ENCODE data around the gene RC3H1.
"Not testable (repeated sequence)": the region's sequence is repeated elsewhere in the genome, so short reads cannot be mapped to it uniquely, and the experiment has no call there.

The RC3H1 gene

DNA sequence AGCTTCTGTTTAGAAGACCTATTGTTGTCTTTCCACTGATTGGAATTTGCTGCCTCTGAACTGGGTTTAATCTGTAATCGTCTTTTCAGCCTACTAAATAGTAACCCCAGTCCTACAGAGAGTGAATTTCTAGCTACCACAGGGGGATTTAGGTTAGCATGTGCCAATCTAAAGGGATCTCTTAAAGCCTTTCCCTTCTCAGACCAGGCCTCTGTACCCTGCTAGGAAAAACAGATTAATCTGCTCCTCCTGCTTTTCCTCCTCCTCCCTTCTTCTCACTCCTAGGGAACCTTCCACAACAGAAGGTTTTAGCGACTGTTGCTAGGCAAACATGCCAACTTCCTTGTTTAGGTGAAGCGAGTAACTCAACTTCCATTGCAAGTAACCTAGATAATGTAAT lies 1.3 kb upstream of the RC3H1 start:
- DNase-seq: peak; percentile 47

DNA sequence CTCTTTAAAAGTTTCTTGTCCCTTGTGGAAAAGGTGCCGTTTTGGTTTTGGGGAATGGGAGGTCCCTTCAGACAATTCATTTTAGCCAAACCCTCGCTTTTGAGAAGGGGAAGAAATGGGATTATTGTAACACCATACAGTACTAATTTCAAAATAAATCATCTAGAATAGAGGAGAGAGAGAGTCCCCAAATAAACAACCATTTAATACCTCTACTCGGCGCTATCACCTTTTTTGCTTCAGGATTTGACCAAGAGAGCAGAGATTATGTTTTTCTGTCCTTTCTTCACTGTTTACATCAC lies 770 bp upstream of the RC3H1 start:
- DNase-seq: no peak

DNA sequence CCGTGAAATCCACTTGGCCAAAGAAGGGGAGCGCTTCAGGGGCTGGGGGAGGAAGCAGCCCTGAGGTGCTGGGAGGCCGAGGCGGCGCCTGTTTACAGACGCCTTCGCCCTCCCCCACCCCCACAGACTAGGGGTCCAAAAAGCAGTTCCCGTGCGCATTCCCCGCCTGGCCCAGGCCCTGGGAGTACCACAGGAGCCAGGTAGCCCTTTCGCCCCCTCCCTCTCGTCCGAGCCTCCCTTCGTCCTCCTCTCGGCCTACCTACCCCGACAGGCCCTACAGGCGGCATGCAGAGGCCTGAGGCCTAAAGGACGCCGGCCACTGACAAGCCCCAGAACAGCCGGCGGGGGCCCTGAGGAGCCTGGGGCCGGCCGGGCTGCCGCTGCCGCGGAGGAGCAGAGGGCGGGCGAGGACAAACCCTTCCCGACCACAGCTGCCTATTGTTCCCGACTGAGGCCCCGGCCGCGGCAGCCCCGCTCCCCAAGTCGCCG lies 522 bp downstream of the RC3H1 start:
- DNase-seq: peak; percentile 47

DNA sequence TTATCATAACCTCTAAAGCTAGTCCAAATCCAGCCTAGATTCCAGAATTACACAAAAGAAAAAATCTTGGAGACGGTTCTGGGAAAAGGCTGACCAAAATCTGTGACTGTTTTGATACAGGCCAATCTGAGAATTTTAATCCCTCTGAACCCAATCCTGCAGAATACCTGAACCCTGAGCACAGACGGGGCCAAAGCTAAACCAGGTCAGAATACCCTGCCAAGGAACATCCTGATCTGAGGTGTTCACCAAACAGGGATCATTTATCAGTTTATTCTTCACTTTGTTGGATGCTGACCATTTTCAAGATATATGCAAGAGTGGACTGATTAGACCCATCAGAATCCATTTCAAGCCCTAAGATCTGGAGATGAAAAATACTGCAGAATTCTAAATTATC lies 3.6 kb downstream of the RC3H1 start:
- no peak for DNase-seq

DNA sequence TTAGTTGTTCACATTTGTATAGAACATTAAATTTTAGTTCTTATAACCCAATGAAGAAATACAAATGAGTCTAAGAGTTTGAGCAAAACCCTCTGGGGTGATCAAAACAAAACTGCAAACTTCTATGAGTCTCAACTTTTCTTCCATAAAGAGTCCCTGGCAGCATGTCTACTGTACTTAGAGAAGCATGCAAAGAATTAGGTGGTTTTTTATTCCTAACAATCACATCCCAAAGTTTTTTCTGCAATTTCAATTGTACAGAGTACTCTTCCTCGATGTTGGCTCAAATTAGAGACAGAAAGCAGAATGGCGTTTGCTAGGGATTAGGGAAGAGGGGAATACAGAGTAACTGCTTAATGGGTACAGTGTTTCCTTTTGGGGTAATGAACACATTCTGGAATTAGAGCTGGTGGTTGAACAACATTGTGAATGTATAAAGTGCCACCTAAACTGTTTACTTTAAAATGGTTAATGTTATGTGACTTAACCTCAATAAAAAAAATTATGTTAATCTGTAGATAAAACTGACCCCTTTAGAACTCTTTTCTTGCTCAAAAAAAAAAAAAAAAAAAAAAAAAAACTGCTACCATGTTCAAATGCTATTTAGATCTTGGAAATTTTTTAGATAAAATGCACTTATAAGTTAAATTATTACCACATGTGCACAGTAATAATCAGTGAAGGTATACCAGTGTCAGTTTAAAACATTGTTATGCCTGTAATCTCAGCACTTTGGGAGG lies 4.8 kb downstream of the RC3H1 start:
- no peak for DNase-seq

DNA sequence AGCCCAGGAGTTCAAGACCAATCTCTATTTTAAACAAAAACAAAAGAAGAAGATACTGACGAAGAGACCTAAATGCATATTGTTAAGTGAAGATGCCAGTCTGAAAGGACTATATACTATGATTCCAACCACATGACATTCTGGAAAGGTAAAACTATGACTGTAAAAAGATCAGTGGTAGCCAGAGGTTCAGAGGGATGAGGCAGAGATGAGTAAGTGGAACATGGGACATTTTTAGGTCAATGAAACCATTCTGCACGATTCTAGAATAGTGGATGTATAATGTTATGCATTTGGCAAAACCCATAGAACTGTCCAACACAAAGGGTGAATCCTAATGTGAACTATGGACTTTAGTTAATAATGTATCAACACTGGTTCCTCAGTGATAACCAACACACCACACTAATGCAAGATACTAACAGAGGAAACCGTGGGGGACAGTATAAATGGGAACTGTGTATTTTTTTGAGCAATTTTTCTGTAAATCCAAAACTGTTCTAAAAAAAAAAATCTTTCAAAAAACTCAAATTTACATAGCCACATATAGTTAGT lies 8.2 kb downstream of the RC3H1 start:
- DNase-seq: no peak

DNA sequence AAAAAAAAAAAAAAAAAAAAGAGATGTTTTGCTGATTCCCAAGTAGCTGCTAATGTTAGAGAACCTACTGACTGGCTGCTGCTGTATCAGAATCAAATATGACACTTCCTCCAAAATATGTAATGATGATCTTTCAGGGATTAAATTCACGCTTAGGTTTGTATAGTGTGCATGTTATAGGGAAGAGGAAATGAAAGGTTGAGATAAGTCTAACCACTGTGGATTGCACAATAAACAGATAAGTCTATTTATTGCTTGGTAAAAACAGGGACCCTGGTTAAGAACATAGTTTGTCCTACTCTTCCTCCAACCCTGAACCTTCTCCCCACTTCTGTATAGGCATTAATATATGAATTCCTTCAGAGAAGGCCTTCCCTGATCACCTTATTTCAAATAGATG lies 13.2 kb downstream of the RC3H1 start:
- peak; percentile 32 for DNase-seq

DNA sequence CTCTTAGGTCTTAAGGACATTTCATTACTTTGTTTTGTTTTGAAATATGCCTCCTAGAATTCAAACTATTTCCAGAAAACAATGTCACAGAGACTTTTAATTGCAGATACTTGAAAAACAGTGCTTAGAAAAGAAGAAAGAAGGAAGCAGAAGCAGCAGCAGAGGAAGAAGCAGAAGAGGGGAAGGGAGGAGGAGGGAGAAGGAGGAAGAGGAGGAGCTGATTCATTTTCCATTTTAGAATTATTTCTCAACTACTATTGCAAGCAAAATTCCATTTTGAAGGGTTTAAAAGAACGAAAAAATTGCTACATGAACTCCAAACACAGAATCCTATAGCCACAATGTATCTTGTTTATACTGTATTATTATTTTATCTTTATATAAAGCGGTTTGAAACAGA lies 13.9 kb downstream of the RC3H1 start:
- DNase-seq: peak; percentile 31

DNA sequence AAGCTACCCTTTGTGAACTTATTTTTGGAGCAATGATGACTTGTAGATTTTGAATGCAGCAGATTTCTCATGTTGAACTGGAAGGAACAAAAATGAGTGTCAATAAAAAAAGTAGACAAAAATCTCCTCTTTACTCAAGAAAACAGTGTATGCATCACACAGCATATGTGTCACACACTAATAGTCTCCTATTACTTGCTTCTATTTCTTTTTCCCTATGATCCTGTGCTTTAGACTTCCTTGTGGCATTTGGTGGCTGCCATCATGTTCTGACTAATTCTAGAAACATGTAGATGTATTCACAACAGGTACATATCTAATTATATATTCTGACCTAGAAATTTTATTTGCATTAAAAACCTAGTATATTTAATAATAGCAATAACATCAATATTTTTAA lies 14.3 kb downstream of the RC3H1 start:
- DNase-seq: peak; percentile 18

DNA sequence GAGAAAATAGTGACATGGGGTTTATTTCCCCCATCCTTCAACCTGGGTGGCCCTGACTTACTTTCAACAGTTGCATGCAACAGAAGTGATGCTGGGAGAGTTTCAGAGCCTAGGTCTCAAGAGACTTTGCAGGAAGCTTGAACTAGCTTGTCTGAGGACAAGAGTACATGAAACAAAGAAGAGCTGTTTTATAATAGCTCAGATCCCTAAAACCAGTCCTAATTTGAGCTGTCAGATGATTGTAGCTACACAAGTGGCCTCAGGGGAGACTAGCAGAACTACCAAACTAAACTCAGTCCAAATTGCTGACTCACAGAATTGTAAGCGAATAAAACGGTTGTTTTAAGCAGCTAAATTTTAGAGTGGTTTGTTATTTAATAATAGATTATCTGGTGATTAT lies 17.1 kb downstream of the RC3H1 start:
- DNase-seq: peak; percentile 10

DNA sequence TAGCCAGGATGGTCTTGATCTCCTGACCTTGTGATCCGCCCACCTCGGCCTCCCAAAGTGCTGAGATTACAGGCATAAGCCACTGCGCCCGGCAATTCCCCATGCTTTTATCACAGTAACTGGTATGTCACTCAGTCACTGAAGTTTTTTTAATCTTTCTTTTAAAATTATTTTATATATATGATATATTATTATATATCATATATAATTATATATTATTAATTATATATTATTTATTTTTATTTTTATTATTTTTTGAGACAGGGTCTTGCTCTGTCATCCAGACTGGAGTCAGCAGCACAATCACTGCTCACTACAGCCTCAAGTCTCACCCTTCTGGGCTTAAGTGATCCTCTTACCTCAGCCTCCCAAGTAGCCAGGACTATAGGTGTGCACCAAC lies 18.3 kb downstream of the RC3H1 start:
- no peak for DNase-seq

DNA sequence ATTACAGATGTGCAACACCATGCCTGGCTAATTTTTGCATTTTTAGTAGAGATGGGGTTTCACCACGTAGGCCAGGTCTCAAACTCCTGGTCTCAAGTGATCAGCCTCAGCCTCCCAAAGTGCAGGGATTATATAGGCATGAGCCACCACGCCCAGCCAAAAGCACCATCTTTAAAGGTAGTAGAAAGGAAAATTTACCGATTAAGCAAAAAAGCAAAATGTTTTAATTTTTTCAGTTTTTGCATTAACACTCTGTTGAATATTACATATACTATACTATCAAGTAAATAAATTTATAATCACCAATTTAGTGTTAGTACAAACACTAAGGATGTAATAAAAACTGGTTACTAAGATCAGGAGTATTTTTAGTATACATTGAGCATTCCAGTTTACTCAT lies 20.6 kb downstream of the RC3H1 start:
- DNase-seq: no peak

DNA sequence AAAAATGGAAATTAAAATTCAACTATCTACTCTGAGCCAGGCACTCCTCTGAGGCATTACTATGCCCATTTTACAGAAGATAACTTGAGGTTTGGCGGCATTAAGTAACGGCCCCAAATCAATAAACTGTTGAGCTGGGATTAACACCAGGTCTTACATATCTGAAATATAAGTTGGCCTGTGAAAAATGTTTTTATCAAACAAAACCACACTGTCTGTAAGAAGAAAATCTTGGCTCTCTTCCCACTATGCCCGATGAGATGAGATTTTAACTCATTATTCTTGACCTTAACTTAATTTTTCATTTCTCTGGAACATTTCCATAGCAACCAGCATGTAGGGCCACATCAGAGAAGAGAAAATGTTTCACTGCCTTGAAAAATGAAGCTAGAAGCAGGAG lies 21.8 kb downstream of the RC3H1 start:
- DNase-seq: no peak

DNA sequence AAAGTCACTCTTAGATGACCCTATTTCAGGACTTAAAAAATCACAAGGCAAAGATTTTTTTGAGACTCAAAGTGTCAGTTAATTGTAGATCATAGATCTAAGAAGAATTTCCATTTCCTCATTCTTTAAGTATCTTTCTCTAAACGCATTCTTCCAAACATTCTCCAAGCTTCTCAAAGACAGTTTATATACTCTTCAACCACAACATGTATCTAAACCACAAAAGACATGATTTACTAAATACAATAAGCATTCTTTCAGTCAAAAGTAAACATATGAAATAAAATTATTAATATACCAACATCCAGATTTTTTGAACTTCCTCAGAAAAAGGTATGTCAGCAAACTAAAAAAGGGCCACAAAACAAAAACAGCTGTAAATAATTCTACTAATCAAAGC lies 24.4 kb downstream of the RC3H1 start:
- peak; percentile 14 for DNase-seq

DNA sequence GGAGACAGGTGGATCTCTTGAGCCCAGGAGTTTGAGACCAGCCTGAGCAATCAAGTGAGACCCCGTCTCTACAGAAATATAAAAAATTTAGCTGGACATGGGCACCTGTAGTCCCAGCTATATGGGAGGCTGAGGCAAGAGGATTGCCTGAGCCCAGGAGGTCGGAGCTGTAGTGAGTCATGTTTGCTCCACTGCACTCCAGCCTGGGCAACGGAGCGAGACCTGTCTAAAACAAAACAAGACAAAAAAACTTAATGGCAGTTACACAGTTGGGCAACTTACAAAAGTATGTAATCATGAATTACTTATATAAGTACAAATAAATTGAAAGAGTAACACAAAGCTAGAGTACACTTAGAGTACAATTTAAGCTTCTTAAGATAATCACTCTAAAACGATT lies 25.2 kb downstream of the RC3H1 start:
- no peak for DNase-seq

DNA sequence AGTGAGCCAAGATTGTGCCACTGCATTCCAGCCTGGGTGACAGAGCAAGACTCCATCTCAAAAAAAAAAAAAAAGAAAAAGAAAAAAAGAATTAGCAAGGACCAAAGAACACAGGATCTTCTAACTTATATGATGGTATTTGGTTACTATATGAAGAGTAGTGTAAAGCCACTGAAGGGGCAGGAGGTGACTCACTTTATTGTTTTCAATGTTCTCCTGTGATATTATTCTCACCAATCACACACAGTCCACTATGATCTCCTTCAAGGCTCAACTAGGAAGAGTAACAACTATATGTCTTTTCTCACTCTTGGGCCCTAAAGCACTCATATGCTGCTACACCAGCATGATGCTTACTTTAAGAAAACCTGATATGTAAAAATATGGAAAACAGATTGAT lies 26.7 kb downstream of the RC3H1 start:
- no peak for DNase-seq

DNA sequence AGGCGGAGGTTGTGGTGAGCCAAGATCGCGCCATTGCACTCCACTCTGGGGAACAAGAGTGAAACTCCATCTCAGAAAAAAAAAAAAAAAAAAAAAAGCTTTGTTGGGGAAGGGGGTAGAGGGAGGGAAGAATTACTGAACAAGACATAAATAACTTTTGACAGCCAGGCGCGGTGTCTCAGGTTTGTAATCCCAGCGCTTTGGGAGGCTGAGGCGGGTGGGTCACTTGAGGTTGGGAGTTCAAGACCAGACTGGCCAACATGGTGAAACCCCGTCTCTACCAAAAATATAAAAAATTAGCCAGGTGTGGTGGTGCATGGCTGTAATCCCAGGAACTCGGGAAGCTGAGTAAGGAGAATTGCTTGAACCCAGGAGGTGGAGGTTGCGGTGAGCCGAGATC lies 28.2 kb downstream of the RC3H1 start:
- not testable (repeated sequence) for DNase-seq

DNA sequence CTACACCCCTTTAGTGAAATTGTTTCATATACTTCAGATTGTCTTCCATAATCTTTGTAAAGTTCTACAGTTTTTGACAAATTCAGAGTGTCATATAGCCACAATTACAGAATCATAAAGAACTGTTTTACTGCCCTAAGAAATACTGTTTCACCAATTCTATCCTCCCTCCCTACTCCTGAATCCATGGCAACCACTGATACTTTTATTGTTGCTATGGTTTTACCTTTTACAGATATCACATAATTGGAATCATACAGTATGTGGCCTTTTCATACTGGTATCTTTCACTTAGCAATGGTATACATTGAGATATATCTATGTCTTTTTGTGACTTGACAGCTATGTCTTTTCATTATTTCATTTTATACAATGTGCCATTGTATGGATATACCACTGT lies 34.1 kb downstream of the RC3H1 start:
- no peak for DNase-seq

DNA sequence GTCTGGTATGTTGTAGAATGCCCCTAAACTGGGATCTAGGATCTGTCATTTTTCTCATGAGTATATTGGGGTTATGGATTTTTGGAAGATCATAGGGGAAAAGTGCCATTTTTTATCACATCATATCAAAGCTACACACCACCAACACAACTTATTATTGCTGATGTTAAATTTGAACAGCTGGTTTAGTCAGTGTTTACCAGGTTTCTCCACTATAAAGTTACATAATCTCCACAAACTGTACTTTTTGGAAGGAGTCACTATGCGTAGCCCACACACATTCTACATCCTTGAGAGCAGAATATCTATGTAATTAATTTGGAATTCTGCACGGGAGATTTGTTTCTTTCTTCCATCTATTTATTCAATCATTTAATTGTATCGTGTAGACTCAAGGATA lies 35.2 kb downstream of the RC3H1 start:
- no peak for DNase-seq

DNA sequence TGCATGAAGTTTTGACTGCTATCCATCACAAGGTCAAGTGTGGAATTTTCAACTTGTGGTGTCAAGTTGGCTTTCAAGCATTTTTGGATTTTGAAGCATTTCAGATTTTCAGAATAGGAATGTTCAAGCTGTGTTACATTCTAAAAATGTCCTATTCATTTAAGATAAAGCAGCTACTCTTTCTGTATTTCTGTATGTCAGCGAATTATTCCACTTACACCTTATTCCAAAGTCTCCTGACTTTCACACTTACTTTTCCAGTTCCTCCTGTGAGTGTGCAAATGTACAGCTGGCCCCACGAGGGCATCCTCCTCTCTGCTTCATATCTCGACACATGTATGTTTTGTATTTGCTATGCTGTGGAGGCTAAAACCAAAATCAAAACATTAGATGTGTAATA lies 51.9 kb downstream of the RC3H1 start:
- DNase-seq: no peak

DNA sequence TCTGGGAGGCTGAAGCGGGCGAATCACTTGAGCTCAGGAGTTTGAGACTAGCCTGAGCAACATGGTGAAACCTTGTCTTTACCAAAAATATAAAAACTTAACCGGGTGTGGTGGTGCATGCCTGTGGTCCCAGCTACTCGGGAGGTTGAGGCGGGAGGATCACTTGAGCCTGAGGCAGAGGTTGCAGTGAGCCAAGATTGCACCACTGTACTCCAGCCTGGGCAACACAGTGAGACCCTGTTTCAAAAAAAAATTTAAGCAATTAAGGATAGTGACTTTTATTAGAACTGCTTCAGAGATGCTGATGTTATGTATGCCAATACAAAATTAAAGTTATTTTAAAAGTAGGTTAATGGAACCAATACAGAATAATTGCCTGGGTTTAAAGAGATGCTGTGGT lies 56.3 kb downstream of the RC3H1 start:
- DNase-seq: not testable (repeated sequence)

DNA sequence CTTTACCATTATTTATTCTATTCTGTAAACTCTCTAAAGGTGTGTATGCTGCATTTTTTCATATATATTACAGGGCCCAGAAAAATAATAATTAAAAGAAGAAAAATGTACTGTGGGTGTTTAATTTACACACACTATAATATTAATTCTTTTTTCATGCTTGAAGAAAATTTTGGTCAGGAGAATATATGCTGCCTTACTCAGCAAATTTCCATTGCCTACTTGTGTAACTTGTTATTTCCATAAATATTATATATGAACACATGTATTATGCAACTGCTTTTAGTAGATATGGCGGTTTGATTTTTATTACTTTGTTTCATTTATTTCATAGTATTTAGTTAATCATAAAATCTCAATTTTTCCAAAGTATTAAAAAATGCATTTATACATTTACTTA lies 58.7 kb downstream of the RC3H1 start:
- DNase-seq: no peak

DNA sequence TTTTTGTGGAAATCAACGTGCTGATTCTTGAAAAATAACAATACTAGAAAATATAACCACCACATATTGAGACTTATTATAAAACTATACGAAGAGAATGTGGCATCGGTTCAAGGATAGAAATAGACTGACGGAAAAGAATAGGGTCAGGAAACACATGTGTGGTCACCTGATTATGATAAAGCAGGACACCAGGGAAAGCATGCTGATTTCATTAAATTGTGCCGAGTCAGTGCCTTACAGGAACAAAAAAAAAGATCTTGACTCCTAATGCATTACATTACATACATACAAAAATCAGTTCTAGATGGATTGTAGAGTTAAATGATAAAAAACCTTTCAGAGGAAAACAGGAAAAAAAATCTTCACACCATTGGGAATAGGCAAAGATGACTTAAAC lies 61.5 kb downstream of the RC3H1 start:
- peak; percentile 10 for DNase-seq

DNA sequence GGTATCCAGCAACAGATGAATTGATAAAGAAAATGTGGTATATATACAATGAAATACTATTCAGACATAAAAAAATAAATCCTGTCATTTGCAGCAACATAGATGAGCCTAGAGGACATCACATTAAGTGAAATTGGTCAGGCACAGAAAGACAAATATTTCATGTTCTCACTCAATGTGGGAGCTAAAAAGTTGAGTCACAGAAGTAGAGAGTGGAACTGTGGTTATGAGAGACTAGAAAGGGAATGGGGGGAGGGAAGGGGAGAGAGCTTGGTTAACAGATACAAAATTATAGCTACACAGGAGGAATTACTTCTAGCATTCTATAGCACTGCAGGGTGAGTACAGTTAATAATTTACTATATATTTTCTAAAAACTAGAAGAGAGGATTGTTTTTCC lies 68.0 kb downstream of the RC3H1 start:
- no peak for DNase-seq

DNA sequence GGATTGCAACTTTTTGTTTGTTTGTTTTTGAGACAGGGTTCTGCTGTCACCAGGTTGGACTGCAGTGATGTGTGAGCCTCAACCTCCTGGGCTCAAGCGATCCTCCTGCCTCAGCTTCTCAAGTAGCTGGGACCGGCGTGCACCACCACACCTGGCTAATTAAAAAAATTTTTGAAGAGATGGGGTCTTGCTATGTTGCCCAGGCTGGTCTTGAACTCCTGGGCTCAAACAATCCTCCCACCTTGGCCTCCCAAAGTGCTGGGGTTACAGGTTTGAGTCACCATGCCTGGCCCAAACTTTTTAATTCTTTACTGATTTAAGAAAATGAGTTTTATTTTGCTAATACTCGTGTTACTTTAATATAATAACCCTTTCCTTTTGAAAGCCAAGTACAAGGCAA lies 73.6 kb downstream of the RC3H1 start:
- DNase-seq: no peak

Measured in suppressor macrophage treated with lipopolysaccharide for 4 hours (primary cell).